ENCODE measurements around the gene CCM2. TPM values are rescaled to one million over a fixed set of nuclear protein-coding genes. Genes with fewer than 3 reads are reported as not detected.

CCM2 gene
- total RNA-seq, 1 donor from 2014 or later = 62.0 TPM

- Histone ChIP-seq H3K4me2 (ENCODE audit: low read length) (no peak within 1 kb of the TSS), H4K20me1 (ENCODE audit: insufficient read depth, low read length) (peaks cover 13% of the 10 kb centered on the region), H3K9me3 (ENCODE audit: insufficient read depth, low read depth, low read length) (no peaks in the 10 kb centered on the region), H3K27ac (ENCODE audit: low read depth, low read length) (no peak within 1 kb of the TSS), H3K9ac (ENCODE audit: low read length) (no peak within 1 kb of the TSS), H3K79me2 (ENCODE audit: insufficient read depth, low read length) (peaks cover 7% of the 10 kb centered on the region), H3K4me1 (ENCODE audit: insufficient read depth, low read length) (peaks cover 15% of the 10 kb centered on the region), H2AFZ (ENCODE audit: low read depth, low read length) (no peak within 1 kb of the TSS), H3K4me3 (ENCODE audit: insufficient read depth, low read depth, low read length) (no peak within 1 kb of the TSS), H3K36me3 (ENCODE audit: insufficient read depth, low read length) (peaks cover 14% of the 10 kb centered on the region), H3K27me3 (ENCODE audit: insufficient read depth, low read length) (no peaks in the 10 kb centered on the region)
- Mint-ChIP-seq H3K9me3 (ENCODE audit: unreplicated experiment) (no peaks in the 10 kb centered on the region), H3K27me3 (ENCODE audit: low read depth, unreplicated experiment) (peaks cover 2% of the 10 kb centered on the region), H3K36me3 (ENCODE audit: low read depth, unreplicated experiment) (peaks cover 17% of the 10 kb centered on the region), H3K27ac (ENCODE audit: unreplicated experiment) (no peak within 1 kb of the TSS), H3K4me3 (ENCODE audit: unreplicated experiment) (peak within 1 kb of the TSS; percentile 20), H3K4me1 (ENCODE audit: low read depth, unreplicated experiment) (peaks cover 20% of the 10 kb centered on the region)
- DNase-seq (ENCODE audit: low read depth) (no peak), FAIRE-seq (no peak)
- TF ChIP-seq, protein P1, sequence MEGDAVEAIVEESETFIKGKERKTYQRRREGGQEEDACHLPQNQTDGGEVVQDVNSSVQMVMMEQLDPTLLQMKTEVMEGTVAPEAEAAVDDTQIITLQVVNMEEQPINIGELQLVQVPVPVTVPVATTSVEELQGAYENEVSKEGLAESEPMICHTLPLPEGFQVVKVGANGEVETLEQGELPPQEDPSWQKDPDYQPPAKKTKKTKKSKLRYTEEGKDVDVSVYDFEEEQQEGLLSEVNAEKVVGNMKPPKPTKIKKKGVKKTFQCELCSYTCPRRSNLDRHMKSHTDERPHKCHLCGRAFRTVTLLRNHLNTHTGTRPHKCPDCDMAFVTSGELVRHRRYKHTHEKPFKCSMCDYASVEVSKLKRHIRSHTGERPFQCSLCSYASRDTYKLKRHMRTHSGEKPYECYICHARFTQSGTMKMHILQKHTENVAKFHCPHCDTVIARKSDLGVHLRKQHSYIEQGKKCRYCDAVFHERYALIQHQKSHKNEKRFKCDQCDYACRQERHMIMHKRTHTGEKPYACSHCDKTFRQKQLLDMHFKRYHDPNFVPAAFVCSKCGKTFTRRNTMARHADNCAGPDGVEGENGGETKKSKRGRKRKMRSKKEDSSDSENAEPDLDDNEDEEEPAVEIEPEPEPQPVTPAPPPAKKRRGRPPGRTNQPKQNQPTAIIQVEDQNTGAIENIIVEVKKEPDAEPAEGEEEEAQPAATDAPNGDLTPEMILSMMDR (IDR thresholded peaks at IDR 0.05; ENCODE audit: insufficient read depth, low read depth, low read length) = no peak
- TF ChIP-seq EZH2 (IDR thresholded peaks at IDR 0.05; ENCODE audit: insufficient read depth, low read length) = no peak
Measured at GRCh38 chr7:44978511-44979366, 21.3 kb upstream of the CCM2 start, which contains the start of gene MYO1G. Gene MYO1G, minus strand, starts transcription at chr7:44979015. Its CDS starts 54 bp downstream, at chr7:44978961.

DNA sequence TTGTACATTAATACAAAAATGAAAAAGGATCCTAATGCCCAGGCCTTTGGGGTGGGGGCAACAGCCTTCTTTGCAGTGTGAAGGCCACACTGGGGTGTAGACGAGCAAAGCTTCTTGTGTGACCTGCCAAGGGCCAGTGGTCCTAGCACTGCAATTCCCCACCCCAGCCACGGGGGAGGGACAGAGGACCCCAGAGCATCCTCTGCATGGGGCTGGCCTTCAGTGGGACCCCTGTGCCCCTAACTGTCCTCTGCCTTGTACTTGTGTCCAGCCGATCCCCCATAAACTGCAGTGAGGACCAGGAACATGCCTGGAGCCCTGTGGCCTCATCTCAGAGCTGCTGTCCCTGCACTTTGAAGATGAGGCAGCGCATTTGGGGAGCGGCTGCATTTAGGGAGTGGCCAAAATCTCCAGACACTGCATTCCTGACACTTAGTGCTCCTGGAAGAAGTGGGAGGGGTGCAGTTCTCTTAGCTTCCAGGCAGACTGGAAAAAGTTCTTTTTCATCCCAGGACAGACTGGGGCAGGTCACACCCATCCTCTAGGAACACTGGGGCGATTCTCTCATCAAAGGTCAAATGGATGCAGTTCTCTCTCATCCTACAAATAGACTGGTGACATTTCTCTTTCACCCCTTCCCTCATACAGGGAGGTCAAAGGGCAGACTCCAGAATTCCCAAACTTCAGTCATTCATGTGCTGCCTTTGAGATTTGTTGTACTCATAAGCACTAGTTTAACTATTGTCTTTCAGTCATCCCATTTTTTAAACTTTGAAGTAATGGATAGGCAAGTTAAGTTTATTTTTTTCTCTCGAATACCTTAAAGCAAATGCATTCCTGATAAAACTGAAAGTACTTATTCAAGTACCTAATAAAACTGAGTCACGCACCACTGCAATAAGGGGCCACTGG is 20.3 kb upstream of the CCM2 start:
- Histone ChIP-seq H3K9me3 (ENCODE audit: insufficient read depth, low read depth, low read length) (no peaks in the 10 kb centered on the region), H3K4me3 (ENCODE audit: insufficient read depth, low read depth, low read length) (no peak overlapping the region), H3K79me2 (ENCODE audit: insufficient read depth, low read length) (peaks cover 17% of the 10 kb centered on the region), H3K9ac (ENCODE audit: low read length) (no peak overlapping the region), H3K27me3 (ENCODE audit: insufficient read depth, low read length) (no peaks in the 10 kb centered on the region), H4K20me1 (ENCODE audit: insufficient read depth, low read length) (peaks cover 23% of the 10 kb centered on the region), H3K36me3 (ENCODE audit: insufficient read depth, low read length) (peaks cover 24% of the 10 kb centered on the region), H3K4me1 (ENCODE audit: insufficient read depth, low read length) (peaks cover 25% of the 10 kb centered on the region), H3K27ac (ENCODE audit: low read depth, low read length) (peak overlapping the region; percentile 42), H2AFZ (ENCODE audit: low read depth, low read length) (no peak overlapping the region), H3K4me2 (ENCODE audit: low read length) (peak overlapping the region; percentile 21)
- TF ChIP-seq EZH2 (IDR thresholded peaks at IDR 0.05; ENCODE audit: insufficient read depth, low read length) = no peak
- TF ChIP-seq, protein P1 (IDR thresholded peaks at IDR 0.05; ENCODE audit: insufficient read depth, low read depth, low read length) = no peak
- H3K27me3 Mint-ChIP-seq (ENCODE audit: low read depth, unreplicated experiment) = no peaks in the 10 kb centered on the region
- H3K9me3 Mint-ChIP-seq (ENCODE audit: unreplicated experiment) = no peaks in the 10 kb centered on the region
- peaks cover 24% of the 10 kb centered on the region for H3K36me3 Mint-ChIP-seq (ENCODE audit: low read depth, unreplicated experiment)
- no peak for DNase-seq (ENCODE audit: low read depth)
- peaks cover 28% of the 10 kb centered on the region for H3K4me1 Mint-ChIP-seq (ENCODE audit: low read depth, unreplicated experiment)
- FAIRE-seq = no peak
- H3K4me3 Mint-ChIP-seq (ENCODE audit: unreplicated experiment) = peak overlapping the region; percentile 20
- no peak overlapping the region for H3K27ac Mint-ChIP-seq (ENCODE audit: unreplicated experiment)

All from astrocyte (in vitro differentiated cells and primary cell).